HG03439 (cell line): ENCODE results near the gene EYA3.

ENCODE experiments used
- ATAC-seq: cut with Tn5 transposase; IDR thresholded peaks from one replicate; pipeline ENCODE4 v1.9.1; 2021; ENCODE audit warnings: mild to moderate bottlenecking, moderate library complexity; ENCODE audit not compliant: unreplicated experiment

EYA3 gene

GRCh38 chr1:28114844-28115243, 26.4 kb upstream of the EYA3 start:
- ATAC-seq = no peak

- no peak for ATAC-seq
Measured at GRCh38 chr1:28113242-28113572, 24.8 kb upstream of the EYA3 start.

GRCh38 chr1:28112388-28113241, 24.2 kb upstream of the EYA3 start:
- no peak for ATAC-seq

- ATAC-seq = no peak
Measured at GRCh38 chr1:28111157-28111556, 22.7 kb upstream of the EYA3 start.

- ATAC-seq = no peak
Measured at GRCh38 chr1:28110555-28110954, 22.1 kb upstream of the EYA3 start.

- no peak for ATAC-seq
Measured at GRCh38 chr1:28109639-28110038, 21.2 kb upstream of the EYA3 start.

- ATAC-seq = no peak
Measured at GRCh38 chr1:28108001-28108400, 19.6 kb upstream of the EYA3 start.

GRCh38 chr1:28104866-28105467, 16.6 kb upstream of the EYA3 start:
- ATAC-seq = no peak

- no peak for ATAC-seq
Measured at GRCh38 chr1:28102189-28102588, 13.8 kb upstream of the EYA3 start.

- ATAC-seq = no peak
Measured at GRCh38 chr1:28099050-28099769, 10.8 kb upstream of the EYA3 start.

GRCh38 chr1:28097100-28097472, 8.7 kb upstream of the EYA3 start:
- ATAC-seq = no peak

GRCh38 chr1:28096210-28097099, 8.0 kb upstream of the EYA3 start:
- ATAC-seq = no peak

GRCh38 chr1:28091043-28091781, 2.8 kb upstream of the EYA3 start:
- no peak for ATAC-seq

GRCh38 chr1:28087614-28088167, 719 bp downstream of the EYA3 start:
- ATAC-seq = no peak

GRCh38 chr1:28086651-28087050, 1.8 kb downstream of the EYA3 start:
- ATAC-seq = no peak

GRCh38 chr1:28085129-28085528, 3.3 kb downstream of the EYA3 start:
- no peak for ATAC-seq

- ATAC-seq = no peak
Measured at GRCh38 chr1:28083876-28084275, 4.5 kb downstream of the EYA3 start.

- ATAC-seq = no peak
Measured at GRCh38 chr1:28078680-28079626, 9.5 kb downstream of the EYA3 start.

GRCh38 chr1:28078262-28078661, 10.1 kb downstream of the EYA3 start:
- no peak for ATAC-seq
